GM12865 (cell line): ENCODE measurements around the gene APMAP.

ENCODE experiments used
- DNase-seq: peaks from one replicate; pipeline ENCODE4 v3.0.0; 2010; ENCODE audit warnings: low read depth
- H3K4me3 ChIP-seq: 2 replicates; pipeline ENCODE4 v1.5.1; 2011; ENCODE audit warnings: mild to moderate bottlenecking, low read depth, low read length, control low read depth
- CTCF ChIP-seq: IDR thresholded peaks from 2 replicates; pipeline ENCODE4 v1.5.1; 2011; ENCODE audit warnings: low read length, control low read depth, low read depth, inconsistent platforms; ENCODE audit not compliant: insufficient read depth; ENCODE audit errors: missing control alignments

The APMAP gene

GRCh38 chr20:24913076-24913628, 79.4 kb downstream of the APMAP start:
- TF ChIP-seq CTCF: no peak
- H3K4me3 ChIP-seq: no peak overlapping the region
- no peak for DNase-seq
